ENCODE results near the gene PTGFRN. TPM values are rescaled to one million over a fixed set of nuclear protein-coding genes. Genes with fewer than 3 reads are reported as not detected.

Gene PTGFRN
- total and polyA plus RNA-seq, 9 of the 15 experiments (the other 6 are each of a cell fraction or from before 2014, with no cell fraction given): 17.3 to 33.1 (median 25.7) TPM

GRCh38 chr1:116933606-116934515 lies 24.1 kb downstream of the PTGFRN start:
- WGBS (ENCODE audit: insufficient coverage, low coverage, missing lambda C conversion rate): 64% methylated on average over 3 of the region's 3 CpGs
- Histone ChIP-seq H3K79me2 (ENCODE audit: control insufficient read depth, insufficient read depth, low read length) (0 out of 3 replicates have a peak, but pooled peaks cover 2% of the 10 kb centered on the region), H3K4me2 (ENCODE audit: insufficient read depth, low read length) (no peak overlapping the region), H3K4me1 (replicated peaks in 1 of 2; ENCODE audit: control insufficient read depth in 2 of 2, insufficient read depth in 2 of 2, low read length in 2 of 2) (peaks cover 11 to 36% of the 10 kb centered on the region in 2 experiments), H3K36me3 (ENCODE audit: control insufficient read depth, insufficient read depth, low read length) (peaks cover 20% of the 10 kb centered on the region; the same call in 2 of the 3 replicates), H3K9ac (ENCODE audit: insufficient read depth in 1 of 2, low read depth in 2 of 2, low read length in 2 of 2) (no peak overlapping the region), H4K20me1 (replicated peaks; ENCODE audit: control insufficient read depth, insufficient read depth, low read length) (no peaks in the 10 kb centered on the region; the same call in 1 of the 2 replicates), H3K4me3 (no peak overlapping the region), H3K27ac (ENCODE audit: extremely low read depth, low read depth, low read length) (no peak overlapping the region), H3K9me1 (ENCODE audit: control insufficient read depth, insufficient read depth, low read length) (no peaks in the 10 kb centered on the region), H3K9me3 (replicated peaks; ENCODE audit: control insufficient read depth, insufficient read depth, low read depth, low read length) (no peaks in the 10 kb centered on the region), H3K27me3 (ENCODE audit: control insufficient read depth in 2 of 2, insufficient read depth in 2 of 2, low read length in 2 of 2) (no peaks in the 10 kb centered on the region), H2AFZ (ENCODE audit: low read depth, low read length) (no peak overlapping the region)
- ChIA-PET CTCF (ENCODE audit: low intra/inter-chr PET ratio) (no interaction called here), POLR2A (interaction anchor here (1.2 kb wide), 1 partner anchor 8 kb away, joined by 13 read pairs; no protein-coding TSS in a partner anchor)
- in situ Hi-C loops (cut with MboI): loop anchor here (10.0 kb wide), 1 partner anchor 199 kb away; no protein-coding TSS in a partner anchor
- TF ChIP-seq SMAD1 (IDR thresholded peaks at IDR 0.05; ENCODE audit: low read depth, low read length, partially characterized antibody) (no peak), GABPA (tag; conservative IDR thresholded peaks at IDR 0.05; ENCODE audit: low read depth) (0 out of 2 replicates have a peak, but pooled peaks have one; percentile 24), MECOM (CRISPR knock-in tag; IDR thresholded peaks at IDR 0.05) (peak; percentile 22; the same call in 1 of the 2 replicates), ZNF121 (CRISPR knock-in tag; conservative IDR thresholded peaks at IDR 0.05) (peak; percentile 94), SNRNP70 (optimal IDR thresholded peaks at IDR 0.05; ENCODE audit: low read depth, low read length) (no peak), NELFE (IDR thresholded peaks at IDR 0.05; ENCODE audit: insufficient read depth, insufficient read length) (no peak), FOXO4 (CRISPR knock-in tag; IDR thresholded peaks at IDR 0.05) (no peak), ZSCAN29 (IDR thresholded peaks at IDR 0.05) (no peak), CGGBP1 (CRISPR knock-in tag; IDR thresholded peaks at IDR 0.05) (no peak), KDM5B (IDR thresholded peaks at IDR 0.05; ENCODE audit: insufficient replicate concordance, low read depth, low read length) (no peak), ETS2 (tag; IDR thresholded peaks at IDR 0.05; ENCODE audit: borderline replicate concordance, poor library complexity, severe bottlenecking) (no peak), TEAD2 (tag; IDR thresholded peaks at IDR 0.05) (no peak), FOXJ2 (tag; IDR thresholded peaks at IDR 0.05) (no peak), ZNF655 (CRISPR knock-in tag; IDR thresholded peaks at IDR 0.05) (no peak), SREBF1 (IDR thresholded peaks at IDR 0.05; ENCODE audit: borderline replicate concordance, low read depth, low read length) (no peak)
- intact Hi-C loops (cut with micrococcal nuclease): loop anchor here (10.0 kb wide), 1 partner anchor 121 kb away; no protein-coding TSS in a partner anchor
- BruUV-seq (replicated peaks): no TSS peak
- FAIRE-seq (no peak), DNase-seq (ENCODE audit: extremely low read depth in 1 of 4, low spot score in 3 of 4) (no peak), ATAC-seq (no peak)
